GM18951 (cell line): Measurements from ENCODE around the gene CPT1A.

Experiments
- POLR2A ChIP-seq: IDR thresholded peaks from 4 replicates; pipeline ENCODE4 v1.6.1; 2011; ENCODE audit warnings: mild to moderate bottlenecking; ENCODE audit not compliant: insufficient read length, insufficient read depth; ENCODE audit errors: extremely low read depth
- in situ Hi-C: fragments of 300-500 bp; cut with MboI; formaldehyde crosslinking; loops from one replicate; pipeline ENCODE4 v1.12.0; 2022; ENCODE audit warnings: low sequenced_read_pairs, mixed read lengths, inconsistent platforms; ENCODE audit not compliant: unreplicated experiment

Gene CPT1A

DNA sequence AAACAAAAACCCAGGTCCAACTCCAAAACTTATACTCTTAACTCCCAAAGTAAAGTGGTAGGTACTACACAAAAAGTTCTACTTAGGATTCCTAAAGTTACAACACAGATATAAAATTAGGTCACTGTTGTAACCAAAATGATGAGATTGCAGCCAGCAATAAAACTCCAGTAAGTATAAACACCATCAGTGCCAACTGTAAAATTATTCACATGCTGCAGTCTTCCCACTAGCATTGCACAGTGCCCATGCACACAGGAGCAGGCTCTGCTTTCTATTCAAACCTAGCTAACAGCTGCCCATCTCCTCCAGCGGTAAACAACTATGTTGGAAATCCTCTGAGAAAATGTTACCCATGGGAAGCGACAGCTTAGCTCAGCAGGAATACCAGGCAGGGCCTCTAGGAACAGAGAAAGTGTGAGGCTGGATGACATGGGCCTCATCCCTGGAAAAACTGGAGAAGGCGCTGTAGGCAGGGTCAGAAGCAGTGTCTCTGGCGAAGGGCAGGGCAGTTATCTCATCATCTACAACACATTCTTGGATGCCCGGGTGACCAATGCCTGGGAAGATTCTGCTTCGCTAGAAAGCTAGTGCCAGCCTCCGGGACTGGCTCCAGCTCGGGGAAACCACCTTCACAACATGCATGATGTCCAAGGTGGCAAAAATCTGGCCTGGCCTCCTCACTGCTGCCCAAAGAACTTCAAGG is 9.1 kb downstream of the CPT1A start:
- in situ Hi-C loops, result no loop called here

DNA sequence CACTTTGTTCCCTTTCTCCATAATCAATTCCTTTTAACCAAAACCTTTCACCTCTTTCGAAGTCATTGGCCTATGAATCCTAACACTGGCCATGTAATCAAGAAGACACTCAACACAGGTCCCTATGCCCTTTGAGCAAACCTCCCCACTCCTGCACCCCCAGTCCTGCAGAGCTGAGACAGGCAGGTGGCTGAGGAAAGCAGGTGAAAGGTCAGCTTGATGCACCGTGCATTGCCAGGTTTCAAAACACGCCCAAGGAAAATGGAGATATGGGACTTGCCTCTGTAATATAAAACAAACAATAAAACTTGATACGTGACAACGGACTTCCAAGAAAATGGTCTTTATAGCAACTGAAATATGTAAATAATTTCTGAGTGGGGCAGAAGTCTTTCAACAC is 10.6 kb downstream of the CPT1A start:
- no peak for TF ChIP-seq POLR2A
- in situ Hi-C loops, result no loop called here

More for the DNA sequence above, 9.1 kb downstream of the CPT1A start:
- TF ChIP-seq POLR2A, result no peak

DNA sequence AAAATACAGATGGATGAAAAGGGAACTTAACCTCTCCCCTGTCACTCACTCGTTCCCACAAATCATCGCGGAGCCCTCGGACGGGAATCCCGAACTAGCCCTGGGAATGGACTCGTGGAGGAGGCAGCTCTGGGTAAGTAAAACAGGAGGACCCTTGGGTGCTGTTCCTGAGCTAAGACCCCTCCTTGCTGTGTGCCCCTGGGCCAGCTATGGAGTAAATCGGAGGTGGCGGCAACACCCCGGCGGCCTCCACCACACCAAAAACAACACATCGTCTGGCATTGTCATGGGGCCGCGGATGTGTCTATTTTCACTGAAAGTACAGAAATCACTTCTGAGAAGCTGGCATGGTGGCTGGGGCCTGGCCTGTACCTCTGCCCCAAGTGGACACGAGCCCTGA is 12.1 kb downstream of the CPT1A start:
- no peak for TF ChIP-seq POLR2A
- in situ Hi-C loops, result no loop called here

DNA sequence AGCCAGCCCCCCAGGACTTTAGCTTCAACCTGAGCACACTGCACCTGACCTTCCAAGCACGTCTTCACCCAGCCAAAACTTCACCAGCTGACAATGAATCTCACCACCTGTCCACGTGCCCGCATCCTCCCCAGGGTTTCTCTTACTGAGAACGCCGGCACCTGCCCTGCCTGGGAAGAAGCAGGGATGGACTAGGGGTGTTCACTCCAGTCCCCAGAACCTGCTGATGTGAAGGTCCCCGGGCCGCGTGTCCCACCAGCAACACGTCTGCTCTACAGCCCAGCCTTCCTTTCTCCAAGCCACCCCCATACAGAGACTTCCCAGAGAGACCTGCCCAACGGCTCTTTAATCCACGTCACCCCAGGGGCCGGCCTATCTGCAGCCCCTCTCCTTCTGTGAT is 12.8 kb downstream of the CPT1A start:
- TF ChIP-seq POLR2A, result no peak
- in situ Hi-C loops, result no loop called here

DNA sequence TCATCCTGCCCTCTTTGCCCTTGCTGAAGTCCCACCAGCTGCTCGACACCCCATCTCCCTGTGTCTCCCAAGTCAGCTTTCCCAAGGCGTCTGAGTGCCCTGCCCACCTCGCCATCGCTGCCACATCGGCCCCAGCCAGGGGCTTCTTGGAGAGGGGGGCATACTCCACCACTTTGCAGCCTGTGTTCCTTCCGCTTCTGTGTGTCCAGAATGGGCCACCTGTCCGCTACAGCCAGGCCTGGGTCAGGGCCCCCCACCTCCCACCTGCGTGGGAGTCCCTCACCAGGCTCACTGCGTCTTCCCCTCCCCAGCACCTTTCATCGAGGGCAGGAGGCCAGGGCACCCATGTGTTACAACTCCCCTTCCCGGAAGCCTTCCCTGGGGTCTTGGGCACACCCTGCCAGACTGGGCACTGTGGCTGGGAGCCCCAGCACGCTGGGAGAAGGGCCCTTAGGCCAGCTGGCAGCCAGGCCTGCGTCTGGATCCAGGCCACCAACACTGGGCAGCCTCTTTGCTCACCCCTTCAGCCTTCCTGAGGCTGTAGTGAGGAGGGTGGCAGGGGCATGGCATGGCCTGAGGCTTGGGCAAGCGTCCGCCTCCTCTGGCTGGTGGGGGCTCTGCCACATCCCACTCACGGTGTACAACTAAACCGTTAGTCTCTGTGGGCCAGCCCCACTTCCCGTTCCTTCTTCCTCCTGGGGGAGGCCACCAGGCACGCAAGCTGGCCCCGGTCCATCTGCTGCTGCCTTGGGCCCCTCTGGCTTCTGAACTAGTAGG is 13.4 kb downstream of the CPT1A start:
- TF ChIP-seq POLR2A, result no peak
- in situ Hi-C loops, result no loop called here

DNA sequence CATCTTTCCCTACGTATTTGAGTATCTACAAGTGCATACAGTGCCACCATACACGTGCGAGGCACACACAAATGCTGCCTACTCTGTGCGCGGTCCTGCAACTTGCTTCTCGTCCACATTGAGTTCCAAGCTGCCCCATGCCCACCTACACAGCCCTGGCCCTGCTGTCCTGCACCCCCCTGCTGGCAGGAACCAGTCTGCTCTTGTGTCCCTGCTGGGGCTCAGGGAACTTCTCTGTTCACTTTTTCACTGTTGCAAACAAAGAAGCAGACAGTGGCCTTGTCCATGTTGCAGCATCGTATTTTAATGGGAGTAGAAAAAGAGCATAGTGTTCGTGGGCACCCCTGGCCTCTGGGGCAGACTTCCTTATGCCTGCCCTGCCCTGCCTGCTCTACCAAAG is 14.0 kb downstream of the CPT1A start:
- in situ Hi-C loops, result no loop called here
- no peak for TF ChIP-seq POLR2A

DNA sequence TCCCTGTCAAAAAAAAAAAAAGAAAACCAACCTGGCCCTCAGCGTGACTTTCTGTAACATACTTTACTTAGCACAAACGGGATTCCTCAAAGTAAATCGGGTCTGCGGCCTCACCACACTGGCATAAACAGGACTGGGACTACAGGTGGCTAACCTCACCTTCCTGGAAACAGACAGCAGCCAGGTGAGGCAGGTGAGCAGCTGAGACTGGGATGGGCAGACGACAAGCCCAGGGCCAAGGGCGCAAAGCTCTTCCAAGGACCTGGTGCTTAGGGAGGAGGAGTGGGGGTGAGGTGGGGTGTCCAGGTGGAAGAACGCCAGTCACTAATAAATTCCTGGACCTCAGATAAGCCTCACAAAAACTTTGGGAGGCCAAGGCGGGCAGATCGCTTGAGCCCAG is 15.0 kb downstream of the CPT1A start:
- no peak for TF ChIP-seq POLR2A
- in situ Hi-C loops, result no loop called here

DNA sequence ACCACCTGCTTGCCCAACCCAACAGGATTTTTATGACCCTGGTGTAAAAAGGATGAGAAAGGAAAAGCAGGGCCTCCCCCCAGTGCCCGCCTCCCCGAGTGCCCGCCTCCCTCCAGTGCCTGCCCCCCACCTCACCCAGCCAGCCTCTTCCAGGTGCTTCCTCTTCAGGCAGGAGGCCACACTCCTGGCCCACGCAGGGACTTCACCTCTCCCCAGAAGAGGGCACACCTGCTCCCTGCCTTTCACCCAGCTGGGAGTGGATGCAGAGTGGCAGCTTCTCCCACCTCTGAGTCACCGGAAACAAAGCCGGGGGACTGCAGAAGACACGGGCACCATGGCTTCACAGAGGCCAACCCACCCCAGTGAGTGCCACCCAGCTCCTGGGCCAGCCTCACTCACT is 16.1 kb downstream of the CPT1A start:
- TF ChIP-seq POLR2A, result no peak
- in situ Hi-C loops, result no loop called here

DNA sequence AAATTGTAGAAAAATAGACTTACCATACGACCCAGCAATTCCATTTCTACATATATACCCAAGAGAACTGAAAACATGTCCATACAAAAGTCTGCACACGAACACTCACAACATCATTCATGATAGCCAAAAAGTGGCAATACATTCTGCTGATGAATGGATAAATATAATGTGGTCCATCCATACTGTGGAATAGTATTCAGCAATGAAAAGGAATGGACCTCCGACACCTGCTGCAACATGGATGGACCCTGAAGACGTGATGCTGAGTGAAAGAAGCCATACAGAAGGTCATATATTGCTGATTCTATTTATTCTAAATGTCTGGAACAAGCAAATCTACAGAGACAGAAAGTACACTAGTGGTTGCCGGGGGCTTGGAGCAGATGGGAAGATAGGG is 19.2 kb downstream of the CPT1A start:
- in situ Hi-C loops, result no loop called here
- TF ChIP-seq POLR2A, result no peak

DNA sequence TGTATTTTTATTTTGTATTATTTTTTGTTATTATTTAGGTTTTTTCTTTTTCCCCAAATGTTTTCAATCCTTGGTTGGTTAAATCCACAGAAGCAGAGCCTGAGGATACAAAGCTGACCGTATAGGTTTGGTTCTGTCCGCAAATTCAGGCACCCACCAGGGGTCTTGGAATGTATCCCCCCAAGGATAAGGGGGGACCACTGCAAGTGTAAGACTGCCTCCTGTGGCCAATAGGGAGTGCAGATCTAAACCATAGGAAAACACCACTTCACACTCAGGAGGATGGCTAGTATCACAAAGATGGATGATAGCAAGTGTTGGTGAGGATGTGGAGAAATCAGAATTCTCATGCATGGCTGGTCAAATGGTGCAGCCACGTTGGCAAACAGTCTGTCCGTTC is 20.0 kb downstream of the CPT1A start:
- in situ Hi-C loops, result no loop called here
- no peak for TF ChIP-seq POLR2A

DNA sequence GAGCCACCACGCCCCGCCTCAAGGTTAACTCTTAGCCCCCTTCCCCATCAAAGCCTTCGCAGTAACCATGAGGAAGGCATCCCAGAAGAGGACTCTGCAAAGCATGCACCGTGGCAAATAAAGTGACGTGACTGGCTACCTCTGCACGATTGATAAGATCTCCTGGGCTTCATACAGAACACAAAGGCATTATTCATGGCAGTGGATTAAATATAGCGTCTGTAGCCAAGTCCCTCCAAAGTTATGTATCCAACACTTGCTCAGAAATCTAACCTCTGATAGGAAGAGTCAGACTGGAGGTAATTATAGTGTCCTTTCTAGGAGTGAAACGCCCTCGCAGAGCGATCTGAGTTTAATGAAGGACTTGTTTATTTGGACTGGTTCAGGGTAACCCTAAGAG is 22.4 kb downstream of the CPT1A start:
- in situ Hi-C loops, result no loop called here
- no peak for TF ChIP-seq POLR2A

DNA sequence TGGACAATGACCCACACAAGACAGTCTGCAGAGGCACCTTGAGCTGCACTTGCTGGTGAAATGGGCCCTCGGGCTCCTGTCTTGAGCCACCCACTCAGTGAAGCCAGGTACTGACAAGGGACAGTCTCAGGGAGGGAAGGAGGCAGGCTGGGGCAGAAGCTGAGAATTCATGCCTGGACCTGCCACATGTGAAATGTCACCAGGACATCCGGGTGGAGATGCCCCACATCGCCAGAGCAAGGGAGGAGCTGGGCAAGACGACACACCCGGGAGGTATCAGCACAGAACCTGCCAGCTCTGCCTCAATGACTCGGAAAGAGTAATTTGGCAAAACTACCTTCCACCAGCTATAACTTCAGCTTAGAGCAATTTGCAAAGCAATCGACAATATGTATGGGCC is 23.5 kb downstream of the CPT1A start:
- TF ChIP-seq POLR2A, result no peak
- in situ Hi-C loops, result no loop called here

DNA sequence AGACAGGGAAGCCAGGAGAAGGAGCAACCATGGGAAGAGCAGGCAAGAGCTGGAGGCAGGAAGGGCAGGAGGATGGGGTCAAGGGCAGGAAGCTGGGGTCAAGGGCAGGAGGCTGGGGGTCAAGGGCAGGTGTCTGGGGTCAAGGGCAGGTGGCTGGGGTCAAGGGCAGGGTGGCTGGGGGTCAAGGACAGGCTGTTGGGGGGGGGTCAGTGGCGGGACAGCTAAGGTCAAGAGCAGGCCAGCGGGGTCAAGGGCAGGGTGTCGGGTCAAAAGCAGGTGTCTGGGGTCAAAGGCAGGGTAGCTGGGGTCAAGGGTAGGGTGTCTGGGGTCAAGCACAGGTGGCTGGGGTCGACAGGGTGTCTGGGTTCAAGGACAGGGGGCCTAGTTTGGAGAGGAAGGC is 24.2 kb downstream of the CPT1A start:
- TF ChIP-seq POLR2A, result no peak
- in situ Hi-C loops, result no loop called here

DNA sequence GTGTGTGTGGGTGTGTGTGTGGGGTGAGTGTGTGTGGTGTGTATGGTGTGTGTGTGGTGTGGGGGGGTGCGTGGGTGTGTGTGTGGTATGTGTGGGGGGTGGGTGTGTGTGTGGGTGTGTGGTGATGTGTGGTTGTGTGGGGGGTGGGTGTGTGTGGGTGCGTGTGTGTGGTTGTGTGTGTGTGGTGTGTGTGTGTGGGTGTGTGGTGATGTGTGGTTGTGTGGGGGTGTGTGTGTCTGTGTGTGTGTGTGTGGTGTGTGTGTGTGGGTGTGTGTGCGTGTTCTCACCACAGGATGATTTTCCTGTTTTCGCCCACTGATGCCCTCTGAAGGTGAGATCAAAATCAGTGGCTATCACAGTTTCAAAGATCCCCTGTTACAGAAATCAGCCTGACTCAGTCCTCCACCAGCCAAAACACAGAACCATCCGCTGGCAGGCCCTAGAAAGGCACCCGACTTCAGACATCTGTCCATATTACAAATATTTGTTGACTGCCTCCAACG is 24.7 kb downstream of the CPT1A start:
- TF ChIP-seq POLR2A, result no peak
- in situ Hi-C loops, result no loop called here
